HG03159 (cell line): Measurements from ENCODE around the gene ALKBH7.

ENCODE experiments used
- ATAC-seq: cut with Tn5 transposase; IDR thresholded peaks from one replicate; pipeline ENCODE4 v1.9.1; 2021; ENCODE audit warnings: mild to moderate bottlenecking, moderate library complexity; ENCODE audit not compliant: unreplicated experiment

ALKBH7 gene

DNA sequence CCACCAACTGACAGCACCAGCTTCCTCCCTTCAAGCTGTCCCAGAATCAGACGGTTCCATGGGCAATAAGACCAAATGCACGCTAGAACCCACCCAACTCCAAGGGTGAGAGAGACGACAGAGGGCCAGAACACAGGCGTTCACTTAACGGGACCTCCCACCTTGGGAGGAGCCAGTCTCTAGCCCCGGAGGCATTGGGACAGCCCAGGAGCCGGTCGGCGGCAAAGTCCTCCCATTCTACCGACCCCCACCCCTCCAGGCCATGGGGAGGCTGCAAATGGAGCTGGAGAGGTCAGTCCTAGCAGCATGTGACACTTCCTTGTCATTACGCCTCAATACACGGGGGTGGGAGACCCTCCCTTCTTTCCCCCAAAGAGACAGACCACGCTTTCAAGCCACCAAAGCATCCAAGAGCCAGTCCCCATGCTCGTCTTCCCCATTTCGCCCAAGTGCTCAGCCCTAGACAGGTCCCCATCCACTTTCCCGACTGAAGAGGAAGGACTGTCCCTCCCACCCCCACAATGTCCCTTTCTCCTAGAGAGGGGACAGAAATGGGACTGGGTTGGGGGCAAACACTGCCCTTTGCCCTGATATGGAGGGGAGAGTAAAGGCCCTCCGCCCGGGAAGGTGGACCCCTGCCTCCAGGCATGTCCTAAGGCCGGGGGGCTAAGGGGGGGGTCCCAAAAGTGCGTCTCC, 51.1 kb downstream of the ALKBH7 start:
- no peak for ATAC-seq

DNA sequence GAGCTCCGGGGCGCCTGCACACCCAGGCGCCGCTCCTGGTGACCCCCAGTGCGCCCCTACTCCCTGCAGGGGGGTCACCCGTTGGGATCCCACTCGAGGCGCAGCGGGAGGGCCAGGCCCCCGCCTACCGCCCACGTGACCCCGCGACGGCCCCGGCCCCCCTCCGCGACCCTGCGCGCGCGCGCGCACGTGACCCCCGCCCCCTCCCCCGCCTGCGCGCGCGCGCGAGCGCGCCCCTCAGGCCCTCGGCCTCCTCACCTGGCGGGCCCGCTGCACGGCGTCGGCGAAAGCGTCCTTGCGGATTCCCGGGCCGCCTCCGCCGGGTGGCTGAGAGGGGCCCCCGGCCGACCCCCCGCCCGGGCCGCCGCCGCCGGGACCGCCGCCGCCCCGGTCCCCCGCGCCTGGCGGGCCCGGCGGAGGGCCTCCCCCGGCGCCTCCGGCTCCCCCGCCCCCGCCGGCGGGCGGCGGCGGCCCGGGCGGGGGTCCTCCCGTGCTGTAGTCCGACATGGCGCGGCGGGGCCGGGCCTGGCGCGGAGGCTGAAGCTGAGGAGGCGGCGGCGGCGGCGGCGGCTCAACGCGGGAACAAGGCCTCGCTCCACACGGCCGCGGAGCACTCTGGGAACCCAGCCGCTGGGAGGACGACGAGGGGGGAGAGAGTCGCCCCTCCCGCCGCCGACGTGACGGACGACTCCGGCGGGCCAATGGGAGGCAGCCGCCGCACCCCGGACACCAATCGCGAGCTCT, 51.8 kb downstream of the ALKBH7 start, which contains the start of gene KHSRP:
TSS of gene KHSRP (minus strand) at position 617 of the 744 bp plus-strand sequence. CDS start at position 507, 110 bp downstream.
- ATAC-seq: no peak
